Measurements from ENCODE around the gene CLEC17A. TPM values are rescaled to one million over a fixed set of nuclear protein-coding genes. Genes with fewer than 3 reads are reported as not detected.
"Not testable (repeated sequence)": the region's sequence is repeated elsewhere in the genome, so short reads cannot be mapped to it uniquely, and the experiment has no call there.

The CLEC17A gene
- total and polyA plus RNA-seq, 2 experiments from 2014 or later = not detected

- no peak overlapping the region for H3K9ac ChIP-seq
- H3K79me2 ChIP-seq (ENCODE audit: insufficient read depth) = no peaks in the 10 kb centered on the region
- no peaks in the 10 kb centered on the region for H3K27me3 ChIP-seq (replicated peaks; ENCODE audit: insufficient read depth)
- H4K20me1 ChIP-seq (ENCODE audit: insufficient read depth) = no peaks in the 10 kb centered on the region
- H3K27ac ChIP-seq = no peak overlapping the region
- H3K36me3 ChIP-seq (ENCODE audit: low read depth) = no peaks in the 10 kb centered on the region
- TF ChIP-seq EZH2phosphoT487 (IDR thresholded peaks at IDR 0.05; ENCODE audit: insufficient read depth, low read depth) (no peak), EZH2 (IDR thresholded peaks at IDR 0.05; ENCODE audit: insufficient read depth, poor library complexity, severe bottlenecking) (no peak)
- H2AFZ ChIP-seq = no peak overlapping the region
- no peaks in the 10 kb centered on the region for H3F3A ChIP-seq (ENCODE audit: insufficient read depth)
- no peak overlapping the region for H3K4me3 ChIP-seq
- in situ Hi-C loops (cut with MboI) = no loop called here
- no peaks in the 10 kb centered on the region for H3K9me2 ChIP-seq (ENCODE audit: insufficient read depth)
- no peaks in the 10 kb centered on the region for H3K9me3 ChIP-seq (ENCODE audit: low read depth)
- 28 to 45% methylated on average over 4 of the region's 4 CpGs for WGBS, 2 experiments (ENCODE audit: low coverage in 1 of 2, low lambda C conversion rate in 2 of 2, missing lambda C conversion rate in 2 of 2)
- H3K4me2 ChIP-seq (ENCODE audit: unreplicated experiment) = no peak overlapping the region
- no peaks in the 10 kb centered on the region for H3K4me1 ChIP-seq (ENCODE audit: insufficient read depth)
- no peak for DNase-seq
Observed at GRCh38 chr19:14612657-14613056, 29.8 kb downstream of the CLEC17A start.

GRCh38 chr19:14613399-14614098 lies 30.7 kb downstream of the CLEC17A start:
- H3F3A ChIP-seq (ENCODE audit: insufficient read depth); H3K79me2 ChIP-seq (ENCODE audit: insufficient read depth); in situ Hi-C loops (cut with MboI): not testable (repeated sequence)

GRCh38 chr19:14614099-14614412 lies 31.2 kb downstream of the CLEC17A start:
- Histone ChIP-seq H2AFZ (no peak overlapping the region), H3K27me3 (replicated peaks; ENCODE audit: insufficient read depth) (no peaks in the 10 kb centered on the region), H3K9ac (no peak overlapping the region), H4K20me1 (ENCODE audit: insufficient read depth) (no peaks in the 10 kb centered on the region), H3K4me3 (no peak overlapping the region), H3K4me1 (ENCODE audit: insufficient read depth) (no peaks in the 10 kb centered on the region), H3K36me3 (ENCODE audit: low read depth) (no peaks in the 10 kb centered on the region), H3K9me2 (ENCODE audit: insufficient read depth) (no peaks in the 10 kb centered on the region), H3K79me2 (ENCODE audit: insufficient read depth) (no peaks in the 10 kb centered on the region), H3K27ac (no peak overlapping the region), H3F3A (ENCODE audit: insufficient read depth) (no peaks in the 10 kb centered on the region), H3K9me3 (ENCODE audit: low read depth) (no peaks in the 10 kb centered on the region), H3K4me2 (ENCODE audit: unreplicated experiment) (no peak overlapping the region)
- DNase-seq = no peak
- in situ Hi-C loops (cut with MboI) = no loop called here
- TF ChIP-seq EZH2phosphoT487 (IDR thresholded peaks at IDR 0.05; ENCODE audit: insufficient read depth, low read depth) (no peak), EZH2 (IDR thresholded peaks at IDR 0.05; ENCODE audit: insufficient read depth, poor library complexity, severe bottlenecking) (no peak)
- WGBS, 2 experiments (ENCODE audit: low coverage in 1 of 2, low lambda C conversion rate in 2 of 2, missing lambda C conversion rate in 2 of 2) = 30 to 35% methylated on average over 4 of the region's 4 CpGs

More at GRCh38 chr19:14613399-14614098, 30.7 kb downstream of the CLEC17A start:
- H3K9ac ChIP-seq; H3K4me2 ChIP-seq (ENCODE audit: unreplicated experiment); H3K27me3 ChIP-seq (replicated peaks; ENCODE audit: insufficient read depth); H3K4me3 ChIP-seq; DNase-seq; H4K20me1 ChIP-seq (ENCODE audit: insufficient read depth); H3K36me3 ChIP-seq (ENCODE audit: low read depth); H3K9me3 ChIP-seq (ENCODE audit: low read depth); H2AFZ ChIP-seq; H3K27ac ChIP-seq; H3K9me2 ChIP-seq (ENCODE audit: insufficient read depth); H3K4me1 ChIP-seq (ENCODE audit: insufficient read depth): not testable (repeated sequence)
- WGBS, 2 experiments (ENCODE audit: low coverage in 1 of 2, low lambda C conversion rate in 2 of 2, missing lambda C conversion rate in 2 of 2) = 37 to 38% methylated on average over 14 of the region's 14 CpGs

- no peak overlapping the region for H3K9ac ChIP-seq
Observed at GRCh38 chr19:14615623-14616022, 32.7 kb downstream of the CLEC17A start.

GRCh38 chr19:14616407-14616806 lies 33.5 kb downstream of the CLEC17A start:
- in situ Hi-C loops (cut with MboI) = no loop called here
- Histone ChIP-seq H3K27me3 (replicated peaks; ENCODE audit: insufficient read depth) (no peaks in the 10 kb centered on the region), H3K4me2 (ENCODE audit: unreplicated experiment) (no peak overlapping the region), H3K4me3 (no peak overlapping the region), H2AFZ (no peak overlapping the region), H3K36me3 (ENCODE audit: low read depth) (no peaks in the 10 kb centered on the region), H3K79me2 (ENCODE audit: insufficient read depth) (no peaks in the 10 kb centered on the region), H3K9ac (no peak overlapping the region), H4K20me1 (ENCODE audit: insufficient read depth) (no peaks in the 10 kb centered on the region), H3K27ac (no peak overlapping the region), H3K4me1 (ENCODE audit: insufficient read depth) (no peaks in the 10 kb centered on the region), H3F3A (ENCODE audit: insufficient read depth) (no peaks in the 10 kb centered on the region), H3K9me2 (ENCODE audit: insufficient read depth) (no peaks in the 10 kb centered on the region), H3K9me3 (ENCODE audit: low read depth) (no peaks in the 10 kb centered on the region)
- 45 to 61% methylated on average over 3 of the region's 3 CpGs for WGBS, 2 experiments (ENCODE audit: low coverage in 1 of 2, low lambda C conversion rate in 2 of 2, missing lambda C conversion rate in 2 of 2)
- no peak for DNase-seq
- TF ChIP-seq EZH2phosphoT487 (IDR thresholded peaks at IDR 0.05; ENCODE audit: insufficient read depth, low read depth) (no peak), EZH2 (IDR thresholded peaks at IDR 0.05; ENCODE audit: insufficient read depth, poor library complexity, severe bottlenecking) (no peak)

More at GRCh38 chr19:14615623-14616022, 32.7 kb downstream of the CLEC17A start:
- no peaks in the 10 kb centered on the region for H4K20me1 ChIP-seq (ENCODE audit: insufficient read depth)
- no peak overlapping the region for H3K4me3 ChIP-seq
- in situ Hi-C loops (cut with MboI) = no loop called here
- DNase-seq = no peak
- no peak overlapping the region for H3K27ac ChIP-seq
- H3K9me3 ChIP-seq (ENCODE audit: low read depth) = no peaks in the 10 kb centered on the region
- no peaks in the 10 kb centered on the region for H3K79me2 ChIP-seq (ENCODE audit: insufficient read depth)
- no peaks in the 10 kb centered on the region for H3K36me3 ChIP-seq (ENCODE audit: low read depth)
- H3K9me2 ChIP-seq (ENCODE audit: insufficient read depth) = no peaks in the 10 kb centered on the region
- 64 to 66% methylated on average over 8 of the region's 8 CpGs for WGBS, 2 experiments (ENCODE audit: low coverage in 1 of 2, low lambda C conversion rate in 2 of 2, missing lambda C conversion rate in 2 of 2)
- H3K27me3 ChIP-seq (replicated peaks; ENCODE audit: insufficient read depth) = no peaks in the 10 kb centered on the region
- no peak for TF ChIP-seq EZH2 (IDR thresholded peaks at IDR 0.05; ENCODE audit: insufficient read depth, poor library complexity, severe bottlenecking)
- TF ChIP-seq EZH2phosphoT487 (IDR thresholded peaks at IDR 0.05; ENCODE audit: insufficient read depth, low read depth) = no peak
- no peak overlapping the region for H3K4me2 ChIP-seq (ENCODE audit: unreplicated experiment)
- H3K4me1 ChIP-seq (ENCODE audit: insufficient read depth) = no peaks in the 10 kb centered on the region
- H3F3A ChIP-seq (ENCODE audit: insufficient read depth) = no peaks in the 10 kb centered on the region
- no peak overlapping the region for H2AFZ ChIP-seq
